ENCODE results near the gene IGFN1.

DNA sequence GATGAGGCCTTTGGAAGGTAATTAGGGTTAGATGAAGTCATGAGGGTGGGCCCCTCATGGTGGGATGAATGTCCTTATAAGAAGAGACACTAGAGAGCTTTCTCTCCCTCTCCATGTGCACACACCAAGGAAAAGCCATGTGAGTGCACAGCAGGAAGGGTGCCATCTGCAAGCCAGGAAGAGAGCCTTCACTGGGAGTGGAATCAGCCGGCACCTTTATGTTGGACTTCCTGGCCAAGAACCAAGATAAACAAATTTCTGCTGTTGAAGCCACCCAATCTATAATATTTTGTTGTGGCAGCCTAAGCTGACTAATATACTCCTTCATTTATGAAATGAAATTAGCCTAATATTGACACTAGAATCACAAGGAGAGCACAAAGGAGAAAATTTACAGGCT, 54.5 kb downstream of the IGFN1 start:
- TF ChIP-seq NANOG (IDR thresholded peaks at IDR 0.05; ENCODE audit: borderline replicate concordance) = no peak
- TF ChIP-seq EZH2 (IDR thresholded peaks at IDR 0.05; ENCODE audit: low read depth, unreplicated experiment) = no peak
- TF ChIP-seq, protein P1, sequence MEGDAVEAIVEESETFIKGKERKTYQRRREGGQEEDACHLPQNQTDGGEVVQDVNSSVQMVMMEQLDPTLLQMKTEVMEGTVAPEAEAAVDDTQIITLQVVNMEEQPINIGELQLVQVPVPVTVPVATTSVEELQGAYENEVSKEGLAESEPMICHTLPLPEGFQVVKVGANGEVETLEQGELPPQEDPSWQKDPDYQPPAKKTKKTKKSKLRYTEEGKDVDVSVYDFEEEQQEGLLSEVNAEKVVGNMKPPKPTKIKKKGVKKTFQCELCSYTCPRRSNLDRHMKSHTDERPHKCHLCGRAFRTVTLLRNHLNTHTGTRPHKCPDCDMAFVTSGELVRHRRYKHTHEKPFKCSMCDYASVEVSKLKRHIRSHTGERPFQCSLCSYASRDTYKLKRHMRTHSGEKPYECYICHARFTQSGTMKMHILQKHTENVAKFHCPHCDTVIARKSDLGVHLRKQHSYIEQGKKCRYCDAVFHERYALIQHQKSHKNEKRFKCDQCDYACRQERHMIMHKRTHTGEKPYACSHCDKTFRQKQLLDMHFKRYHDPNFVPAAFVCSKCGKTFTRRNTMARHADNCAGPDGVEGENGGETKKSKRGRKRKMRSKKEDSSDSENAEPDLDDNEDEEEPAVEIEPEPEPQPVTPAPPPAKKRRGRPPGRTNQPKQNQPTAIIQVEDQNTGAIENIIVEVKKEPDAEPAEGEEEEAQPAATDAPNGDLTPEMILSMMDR (conservative IDR thresholded peaks at IDR 0.05; ENCODE audit: low read depth in 2 of 2) = no peak
- TF ChIP-seq ZNF114 (CRISPR knock-in tag; IDR thresholded peaks at IDR 0.05) = no peak
- no peak for TF ChIP-seq EZH2phosphoT487 (IDR thresholded peaks at IDR 0.05; ENCODE audit: unreplicated experiment)
